H1 (cell line): ENCODE data around the gene SKIC3. TPM values are rescaled to one million over a fixed set of nuclear protein-coding genes. Genes with fewer than 3 reads are reported as not detected.

Source experiments
- polyA plus RNA-seq, 7 experiments: library from polyadenylated mRNA; depleted of rRNA in 3 of 7; stranded (reverse) in 5 of 7; unstranded in 2 of 7; fragments of >200 nt in 5 of 7; fragments of 200-250 nt in 2 of 7; gene quantifications; 1 replicate in 5 of 7; 2 replicates in 1 of 7; 4 replicates in 1 of 7; pipeline versions ENCODE4 v1.2.1 to v1.2.3, GENCODE V29; 2011 to 2013; ENCODE audit warnings: missing spikeins in 2 of 7, mixed read lengths in 2 of 7
- total RNA-seq: library from RNA; stranded (reverse); fragmentation: NEBNext Ultra II Directional; extraction: Animal tissue kit (Norgen Biotek cat#: 25700); gene quantifications from 2 replicates; pipeline ENCODE4 v1.2.1, GENCODE V29; 2021
- TF ChIP-seq, protein P1 (sequence below): fragments of 300-600 bp; sonication (generic); IDR thresholded peaks from 2 replicates; pipeline ENCODE4 v1.7.1; 2012; ENCODE audit warnings: low read length, moderate library complexity, mild to moderate bottlenecking, inconsistent platforms; ENCODE audit not compliant: insufficient replicate concordance

The SKIC3 gene
- total and polyA plus RNA-seq, 2 of the 8 experiments (the other 6 are each of a cell fraction or from before 2014, with no cell fraction given) = 13.7 to 53.7 TPM

DNA sequence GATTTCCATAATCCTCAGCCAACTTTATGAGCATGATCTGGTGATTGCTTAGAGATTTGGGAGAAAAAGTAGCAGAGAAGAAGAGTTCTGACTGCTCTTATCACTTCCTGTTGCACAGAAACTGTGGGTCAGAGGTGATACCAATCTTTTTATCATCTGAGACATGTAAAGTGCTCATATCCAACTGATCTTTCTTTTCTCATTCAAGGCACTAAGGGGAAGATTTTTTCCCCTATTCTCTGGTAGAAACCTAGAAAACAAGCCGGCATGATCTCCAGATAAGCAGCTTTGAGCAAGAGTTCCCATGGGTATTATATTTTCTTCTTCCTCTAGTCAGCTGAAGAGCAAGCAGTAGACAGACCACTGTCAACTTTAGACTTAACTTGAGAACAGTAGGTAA lies 36.1 kb upstream of the SKIC3 start (continued):
- TF ChIP-seq, protein P1, sequence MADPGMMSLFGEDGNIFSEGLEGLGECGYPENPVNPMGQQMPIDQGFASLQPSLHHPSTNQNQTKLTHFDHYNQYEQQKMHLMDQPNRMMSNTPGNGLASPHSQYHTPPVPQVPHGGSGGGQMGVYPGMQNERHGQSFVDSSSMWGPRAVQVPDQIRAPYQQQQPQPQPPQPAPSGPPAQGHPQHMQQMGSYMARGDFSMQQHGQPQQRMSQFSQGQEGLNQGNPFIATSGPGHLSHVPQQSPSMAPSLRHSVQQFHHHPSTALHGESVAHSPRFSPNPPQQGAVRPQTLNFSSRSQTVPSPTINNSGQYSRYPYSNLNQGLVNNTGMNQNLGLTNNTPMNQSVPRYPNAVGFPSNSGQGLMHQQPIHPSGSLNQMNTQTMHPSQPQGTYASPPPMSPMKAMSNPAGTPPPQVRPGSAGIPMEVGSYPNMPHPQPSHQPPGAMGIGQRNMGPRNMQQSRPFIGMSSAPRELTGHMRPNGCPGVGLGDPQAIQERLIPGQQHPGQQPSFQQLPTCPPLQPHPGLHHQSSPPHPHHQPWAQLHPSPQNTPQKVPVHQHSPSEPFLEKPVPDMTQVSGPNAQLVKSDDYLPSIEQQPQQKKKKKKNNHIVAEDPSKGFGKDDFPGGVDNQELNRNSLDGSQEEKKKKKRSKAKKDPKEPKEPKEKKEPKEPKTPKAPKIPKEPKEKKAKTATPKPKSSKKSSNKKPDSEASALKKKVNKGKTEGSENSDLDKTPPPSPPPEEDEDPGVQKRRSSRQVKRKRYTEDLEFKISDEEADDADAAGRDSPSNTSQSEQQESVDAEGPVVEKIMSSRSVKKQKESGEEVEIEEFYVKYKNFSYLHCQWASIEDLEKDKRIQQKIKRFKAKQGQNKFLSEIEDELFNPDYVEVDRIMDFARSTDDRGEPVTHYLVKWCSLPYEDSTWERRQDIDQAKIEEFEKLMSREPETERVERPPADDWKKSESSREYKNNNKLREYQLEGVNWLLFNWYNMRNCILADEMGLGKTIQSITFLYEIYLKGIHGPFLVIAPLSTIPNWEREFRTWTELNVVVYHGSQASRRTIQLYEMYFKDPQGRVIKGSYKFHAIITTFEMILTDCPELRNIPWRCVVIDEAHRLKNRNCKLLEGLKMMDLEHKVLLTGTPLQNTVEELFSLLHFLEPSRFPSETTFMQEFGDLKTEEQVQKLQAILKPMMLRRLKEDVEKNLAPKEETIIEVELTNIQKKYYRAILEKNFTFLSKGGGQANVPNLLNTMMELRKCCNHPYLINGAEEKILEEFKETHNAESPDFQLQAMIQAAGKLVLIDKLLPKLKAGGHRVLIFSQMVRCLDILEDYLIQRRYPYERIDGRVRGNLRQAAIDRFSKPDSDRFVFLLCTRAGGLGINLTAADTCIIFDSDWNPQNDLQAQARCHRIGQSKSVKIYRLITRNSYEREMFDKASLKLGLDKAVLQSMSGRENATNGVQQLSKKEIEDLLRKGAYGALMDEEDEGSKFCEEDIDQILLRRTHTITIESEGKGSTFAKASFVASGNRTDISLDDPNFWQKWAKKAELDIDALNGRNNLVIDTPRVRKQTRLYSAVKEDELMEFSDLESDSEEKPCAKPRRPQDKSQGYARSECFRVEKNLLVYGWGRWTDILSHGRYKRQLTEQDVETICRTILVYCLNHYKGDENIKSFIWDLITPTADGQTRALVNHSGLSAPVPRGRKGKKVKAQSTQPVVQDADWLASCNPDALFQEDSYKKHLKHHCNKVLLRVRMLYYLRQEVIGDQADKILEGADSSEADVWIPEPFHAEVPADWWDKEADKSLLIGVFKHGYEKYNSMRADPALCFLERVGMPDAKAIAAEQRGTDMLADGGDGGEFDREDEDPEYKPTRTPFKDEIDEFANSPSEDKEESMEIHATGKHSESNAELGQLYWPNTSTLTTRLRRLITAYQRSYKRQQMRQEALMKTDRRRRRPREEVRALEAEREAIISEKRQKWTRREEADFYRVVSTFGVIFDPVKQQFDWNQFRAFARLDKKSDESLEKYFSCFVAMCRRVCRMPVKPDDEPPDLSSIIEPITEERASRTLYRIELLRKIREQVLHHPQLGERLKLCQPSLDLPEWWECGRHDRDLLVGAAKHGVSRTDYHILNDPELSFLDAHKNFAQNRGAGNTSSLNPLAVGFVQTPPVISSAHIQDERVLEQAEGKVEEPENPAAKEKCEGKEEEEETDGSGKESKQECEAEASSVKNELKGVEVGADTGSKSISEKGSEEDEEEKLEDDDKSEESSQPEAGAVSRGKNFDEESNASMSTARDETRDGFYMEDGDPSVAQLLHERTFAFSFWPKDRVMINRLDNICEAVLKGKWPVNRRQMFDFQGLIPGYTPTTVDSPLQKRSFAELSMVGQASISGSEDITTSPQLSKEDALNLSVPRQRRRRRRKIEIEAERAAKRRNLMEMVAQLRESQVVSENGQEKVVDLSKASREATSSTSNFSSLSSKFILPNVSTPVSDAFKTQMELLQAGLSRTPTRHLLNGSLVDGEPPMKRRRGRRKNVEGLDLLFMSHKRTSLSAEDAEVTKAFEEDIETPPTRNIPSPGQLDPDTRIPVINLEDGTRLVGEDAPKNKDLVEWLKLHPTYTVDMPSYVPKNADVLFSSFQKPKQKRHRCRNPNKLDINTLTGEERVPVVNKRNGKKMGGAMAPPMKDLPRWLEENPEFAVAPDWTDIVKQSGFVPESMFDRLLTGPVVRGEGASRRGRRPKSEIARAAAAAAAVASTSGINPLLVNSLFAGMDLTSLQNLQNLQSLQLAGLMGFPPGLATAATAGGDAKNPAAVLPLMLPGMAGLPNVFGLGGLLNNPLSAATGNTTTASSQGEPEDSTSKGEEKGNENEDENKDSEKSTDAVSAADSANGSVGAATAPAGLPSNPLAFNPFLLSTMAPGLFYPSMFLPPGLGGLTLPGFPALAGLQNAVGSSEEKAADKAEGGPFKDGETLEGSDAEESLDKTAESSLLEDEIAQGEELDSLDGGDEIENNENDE = no peak
